GM20000 (cell line): ENCODE measurements around the gene CCDC18.
"Not testable (repeated sequence)": the region's sequence is repeated elsewhere in the genome, so short reads cannot be mapped to it uniquely, and the experiment has no call there.

Experiments
- DNase-seq: peaks from one replicate; pipeline ENCODE4 v3.0.0; 2012; ENCODE audit warnings: low spot score
- CTCF ChIP-seq: IDR thresholded peaks from 2 replicates; pipeline ENCODE4 v1.5.1; 2012; ENCODE audit warnings: mild to moderate bottlenecking, control low read depth; ENCODE audit errors: extremely low read depth, missing control alignments

CCDC18 gene

GRCh38 chr1:93200714-93201113 is 20.2 kb downstream of the CCDC18 start:
- no peak for TF ChIP-seq CTCF
- DNase-seq: no peak

GRCh38 chr1:93205892-93206566 is 25.5 kb downstream of the CCDC18 start:
- no peak for TF ChIP-seq CTCF
- DNase-seq: no peak

- TF ChIP-seq CTCF: no peak
- DNase-seq: no peak
These were observed 26.0 kb downstream of the CCDC18 start for GRCh38 chr1:93206567-93206954.

GRCh38 chr1:93207211-93207610 is 26.7 kb downstream of the CCDC18 start:
- DNase-seq: no peak
- TF ChIP-seq CTCF: no peak

- TF ChIP-seq CTCF: no peak
- no peak for DNase-seq
These were observed 34.8 kb downstream of the CCDC18 start for GRCh38 chr1:93215322-93215721.

GRCh38 chr1:93219443-93219842 is 38.9 kb downstream of the CCDC18 start:
- peak; percentile 38 for DNase-seq
- TF ChIP-seq CTCF: no peak

GRCh38 chr1:93220716-93221115 is 40.2 kb downstream of the CCDC18 start:
- not testable (repeated sequence) for DNase-seq

GRCh38 chr1:93221913-93222312 is 41.4 kb downstream of the CCDC18 start:
- TF ChIP-seq CTCF: no peak
- no peak for DNase-seq
